Measurements from ENCODE around the gene L3HYPDH. TPM values are rescaled to one million over a fixed set of nuclear protein-coding genes. Genes with fewer than 3 reads are reported as not detected.

The L3HYPDH gene
- 15.3 and 18.2 TPM in 2 replicates for total RNA-seq (ENCODE audit: low replicate concordance)
- long read RNA-seq, partial matches to known transcripts, result 2 of 14 reads
- long read RNA-seq, other reads (novel, unspliced or antisense), result 10 of 14 reads

DNA sequence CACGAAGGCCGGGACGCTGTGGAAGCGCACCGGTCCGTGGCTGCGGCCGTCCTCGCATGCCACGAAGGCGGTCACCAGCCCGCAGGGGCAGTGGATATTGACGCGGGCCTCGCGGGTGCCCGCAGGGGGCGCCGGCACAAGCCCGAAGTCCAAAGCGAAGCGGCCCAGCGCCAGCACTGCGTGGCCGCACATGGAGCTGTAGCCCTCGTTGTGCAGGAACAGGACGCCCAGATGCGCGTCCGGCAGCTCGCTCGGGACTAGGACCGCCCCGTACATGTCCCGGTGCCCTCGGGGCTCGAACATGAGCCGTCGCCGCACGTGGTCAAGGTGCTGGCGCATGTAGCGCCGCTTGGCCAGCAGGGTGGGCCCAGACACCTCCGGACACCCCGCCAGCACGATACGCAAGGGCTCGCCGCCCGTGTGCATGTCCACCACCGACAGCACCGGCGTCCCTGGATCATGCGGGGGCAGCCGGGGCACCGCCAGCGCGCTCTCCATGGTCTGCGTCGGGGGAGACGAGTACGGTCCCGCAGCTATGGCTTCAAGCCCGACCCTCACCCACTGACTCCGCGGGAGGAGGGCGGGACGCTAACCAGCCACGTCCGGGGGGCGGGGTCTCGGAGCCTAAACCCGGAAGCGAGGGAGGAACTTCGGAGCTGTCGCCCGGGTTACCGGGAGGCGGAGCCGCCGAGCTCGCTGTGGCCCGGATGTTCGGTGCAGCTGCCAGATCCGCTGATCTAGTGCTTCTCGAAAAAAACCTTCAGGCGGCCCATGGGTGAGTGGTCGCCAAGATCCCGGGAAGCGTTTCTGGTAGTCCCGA is at the start of gene L3HYPDH, which contains the start of gene JKAMP:
Gene L3HYPDH, minus strand, starts transcription at position 590 of the 820 bp plus-strand sequence. Its CDS starts 92 bp downstream, at position 498.
Gene JKAMP, plus strand, starts transcription at position 699 of the 820 bp plus-strand sequence. Its CDS starts 73 bp downstream, at position 772.
- Mint-ChIP-seq H3K4me1 (ENCODE audit: unreplicated experiment) (peaks cover 45% of the 10 kb centered on the region), H3K9me3 (no peaks in the 10 kb centered on the region), H3K27me3 (no peaks in the 10 kb centered on the region)

GRCh38 chr14:59532419-59532818 is 48.2 kb upstream of the L3HYPDH start:
- H3K4me1 Mint-ChIP-seq (ENCODE audit: unreplicated experiment), result peaks cover 5% of the 10 kb centered on the region
- no peak overlapping the region for H3K27ac Mint-ChIP-seq
- TF ChIP-seq, protein P1, sequence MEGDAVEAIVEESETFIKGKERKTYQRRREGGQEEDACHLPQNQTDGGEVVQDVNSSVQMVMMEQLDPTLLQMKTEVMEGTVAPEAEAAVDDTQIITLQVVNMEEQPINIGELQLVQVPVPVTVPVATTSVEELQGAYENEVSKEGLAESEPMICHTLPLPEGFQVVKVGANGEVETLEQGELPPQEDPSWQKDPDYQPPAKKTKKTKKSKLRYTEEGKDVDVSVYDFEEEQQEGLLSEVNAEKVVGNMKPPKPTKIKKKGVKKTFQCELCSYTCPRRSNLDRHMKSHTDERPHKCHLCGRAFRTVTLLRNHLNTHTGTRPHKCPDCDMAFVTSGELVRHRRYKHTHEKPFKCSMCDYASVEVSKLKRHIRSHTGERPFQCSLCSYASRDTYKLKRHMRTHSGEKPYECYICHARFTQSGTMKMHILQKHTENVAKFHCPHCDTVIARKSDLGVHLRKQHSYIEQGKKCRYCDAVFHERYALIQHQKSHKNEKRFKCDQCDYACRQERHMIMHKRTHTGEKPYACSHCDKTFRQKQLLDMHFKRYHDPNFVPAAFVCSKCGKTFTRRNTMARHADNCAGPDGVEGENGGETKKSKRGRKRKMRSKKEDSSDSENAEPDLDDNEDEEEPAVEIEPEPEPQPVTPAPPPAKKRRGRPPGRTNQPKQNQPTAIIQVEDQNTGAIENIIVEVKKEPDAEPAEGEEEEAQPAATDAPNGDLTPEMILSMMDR (conservative IDR thresholded peaks at IDR 0.05), result no peak
- peaks cover 3% of the 10 kb centered on the region for H3K27me3 Mint-ChIP-seq
- DNase-seq (ENCODE audit: extremely low spot score, unreplicated experiment), result no peak
- H3K36me3 Mint-ChIP-seq, result no peaks in the 10 kb centered on the region
- H3K9me3 Mint-ChIP-seq, result no peaks in the 10 kb centered on the region
- no peak overlapping the region for H3K4me3 Mint-ChIP-seq

More for the DNA sequence above, at the start of gene L3HYPDH, which contains the start of gene JKAMP:
- Mint-ChIP-seq H3K36me3 (peaks cover 7% of the 10 kb centered on the region), H3K4me3 (peak within 1 kb of the TSS; percentile 92), H3K27ac (peak within 1 kb of the TSS; percentile 90)
- peak; percentile 98 for DNase-seq (ENCODE audit: extremely low spot score, unreplicated experiment)
- TF ChIP-seq, protein P1 (conservative IDR thresholded peaks at IDR 0.05), result peak; percentile 80

GRCh38 chr14:59530349-59530748 is 46.1 kb upstream of the L3HYPDH start:
- Mint-ChIP-seq H3K36me3 (no peaks in the 10 kb centered on the region), H3K27ac (no peak overlapping the region), H3K4me3 (no peak overlapping the region), H3K9me3 (no peaks in the 10 kb centered on the region), H3K4me1 (ENCODE audit: unreplicated experiment) (peaks cover 5% of the 10 kb centered on the region), H3K27me3 (peaks cover 3% of the 10 kb centered on the region)
- DNase-seq (ENCODE audit: extremely low spot score, unreplicated experiment), result no peak
- TF ChIP-seq, protein P1 (conservative IDR thresholded peaks at IDR 0.05), result no peak

DNA sequence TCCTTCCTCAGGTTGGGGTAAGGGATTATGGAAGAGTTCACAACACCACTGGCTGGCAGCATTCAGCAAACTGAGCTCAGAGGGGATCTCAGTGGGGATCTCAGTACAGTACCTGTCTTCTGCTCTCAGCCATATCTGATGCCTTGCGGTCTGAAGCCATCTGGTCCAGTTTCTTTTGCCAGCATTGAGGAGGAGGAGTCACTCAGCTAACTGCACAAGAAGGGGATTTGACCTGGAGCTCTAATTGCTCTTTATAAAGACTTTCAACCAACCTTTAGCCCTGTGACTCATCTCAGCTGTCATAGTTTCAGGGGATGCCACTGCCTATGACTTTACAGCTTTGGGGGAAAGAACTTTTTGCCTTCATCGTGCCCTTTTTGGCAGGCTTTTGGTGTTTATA is 45.0 kb upstream of the L3HYPDH start:
- Mint-ChIP-seq H3K4me3 (no peak overlapping the region), H3K36me3 (no peaks in the 10 kb centered on the region), H3K9me3 (no peaks in the 10 kb centered on the region), H3K4me1 (ENCODE audit: unreplicated experiment) (no peaks in the 10 kb centered on the region), H3K27me3 (peaks cover 3% of the 10 kb centered on the region), H3K27ac (no peak overlapping the region)
- TF ChIP-seq, protein P1 (conservative IDR thresholded peaks at IDR 0.05), result no peak
- no peak for DNase-seq (ENCODE audit: extremely low spot score, unreplicated experiment)

DNA sequence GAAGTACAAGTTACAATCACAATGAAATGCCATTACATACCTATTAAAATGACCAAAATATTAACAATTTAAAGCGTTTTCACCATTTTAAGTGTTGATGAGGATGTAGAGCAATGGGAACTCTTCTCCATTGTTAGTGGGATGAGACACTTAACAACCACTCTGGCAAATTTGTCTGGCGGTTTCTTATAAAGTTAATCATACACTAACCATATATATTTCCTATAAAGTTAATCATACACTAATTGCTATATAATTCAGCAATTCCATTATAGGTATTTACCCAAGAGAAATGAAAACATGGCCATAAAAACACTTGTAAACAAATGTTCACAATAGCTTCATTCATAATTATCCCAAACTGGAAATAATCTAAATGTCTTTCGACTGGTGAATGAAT is 36.0 kb upstream of the L3HYPDH start:
- DNase-seq (ENCODE audit: extremely low spot score, unreplicated experiment), result no peak
- H3K4me3 Mint-ChIP-seq, result no peak overlapping the region
- H3K9me3 Mint-ChIP-seq, result no peaks in the 10 kb centered on the region
- TF ChIP-seq, protein P1 (conservative IDR thresholded peaks at IDR 0.05), result no peak
- H3K4me1 Mint-ChIP-seq (ENCODE audit: unreplicated experiment), result no peaks in the 10 kb centered on the region
- peaks cover 3% of the 10 kb centered on the region for H3K27me3 Mint-ChIP-seq
- H3K27ac Mint-ChIP-seq, result no peak overlapping the region
- no peaks in the 10 kb centered on the region for H3K36me3 Mint-ChIP-seq
